Measurements from ENCODE around the gene FKBP6.
"Not testable (repeated sequence)": the region's sequence is repeated elsewhere in the genome, so short reads cannot be mapped to it uniquely, and the experiment has no call there.

The FKBP6 gene, protein sequence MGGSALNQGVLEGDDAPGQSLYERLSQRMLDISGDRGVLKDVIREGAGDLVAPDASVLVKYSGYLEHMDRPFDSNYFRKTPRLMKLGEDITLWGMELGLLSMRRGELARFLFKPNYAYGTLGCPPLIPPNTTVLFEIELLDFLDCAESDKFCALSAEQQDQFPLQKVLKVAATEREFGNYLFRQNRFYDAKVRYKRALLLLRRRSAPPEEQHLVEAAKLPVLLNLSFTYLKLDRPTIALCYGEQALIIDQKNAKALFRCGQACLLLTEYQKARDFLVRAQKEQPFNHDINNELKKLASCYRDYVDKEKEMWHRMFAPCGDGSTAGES

DNA sequence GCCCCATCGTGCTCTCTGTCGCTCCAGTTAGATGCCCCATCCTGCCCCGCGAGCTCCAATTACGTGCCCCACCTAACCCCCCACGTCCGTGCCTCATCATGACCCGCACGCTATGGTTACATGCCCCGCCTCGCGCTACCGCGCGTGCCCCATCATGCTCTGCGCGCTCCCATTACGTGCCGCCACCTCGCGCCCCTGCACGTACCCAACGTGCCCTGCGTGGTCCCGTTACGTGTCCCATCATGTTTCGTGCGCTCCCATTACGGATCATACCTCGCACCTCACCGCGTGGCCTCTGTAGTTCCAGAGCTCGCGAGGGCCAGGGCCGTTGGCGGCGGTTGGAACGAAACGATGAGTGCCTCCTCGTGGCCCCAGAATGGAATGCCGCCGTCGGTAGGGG, at the start of gene FKBP6, which contains the start of gene TRIM50:
Gene FKBP6, plus strand, starts transcription at position 240 of the 400 bp plus-strand sequence. CDS start 268 bp downstream, outside the sequence.
Gene TRIM50, minus strand, starts transcription at position 161 of the 400 bp plus-strand sequence. CDS start 3,295 bp downstream, outside the sequence.
- DNase-seq (ENCODE audit: low spot score) = not testable (repeated sequence)

DNA sequence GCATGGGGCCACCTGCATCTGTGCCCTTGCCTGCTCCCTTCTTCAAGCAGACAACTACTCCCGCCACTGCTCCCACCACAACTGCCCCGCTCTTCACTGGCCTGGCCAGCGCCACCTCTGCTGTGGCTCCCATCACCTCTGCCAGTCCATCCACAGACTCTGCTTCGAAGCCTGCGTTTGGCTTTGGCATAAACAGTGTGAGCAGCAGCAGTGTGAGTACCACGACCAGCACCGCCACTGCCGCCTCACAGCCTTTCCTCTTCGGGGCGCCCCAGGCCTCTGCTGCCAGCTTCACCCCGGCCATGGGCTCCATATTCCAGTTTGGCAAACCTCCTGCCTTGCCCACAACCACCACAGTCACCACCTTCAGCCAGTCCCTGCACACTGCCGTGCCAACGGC, 30.7 kb upstream of the FKBP6 start:
- DNase-seq (ENCODE audit: low spot score) = not testable (repeated sequence)

DNA sequence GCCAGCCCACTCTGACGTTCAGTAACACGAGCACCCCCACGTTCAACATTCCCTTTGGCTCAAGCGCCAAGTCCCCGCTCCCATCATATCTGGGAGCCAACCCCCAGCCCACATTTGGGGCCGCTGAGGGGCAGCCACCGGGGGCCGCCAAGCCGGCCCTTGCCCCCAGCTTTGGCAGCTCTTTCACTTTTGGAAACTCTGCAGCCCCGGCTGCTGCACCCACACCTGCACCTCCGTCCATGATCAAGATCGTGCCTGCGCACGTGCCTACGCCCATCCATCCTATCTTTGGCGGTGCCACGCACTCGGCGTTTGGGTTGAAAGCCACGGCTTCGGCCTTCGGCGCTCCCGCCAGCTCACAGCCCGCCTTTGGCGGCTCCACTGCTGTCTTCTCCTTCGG, 30.3 kb upstream of the FKBP6 start:
- DNase-seq (ENCODE audit: low spot score) = not testable (repeated sequence)

DNA sequence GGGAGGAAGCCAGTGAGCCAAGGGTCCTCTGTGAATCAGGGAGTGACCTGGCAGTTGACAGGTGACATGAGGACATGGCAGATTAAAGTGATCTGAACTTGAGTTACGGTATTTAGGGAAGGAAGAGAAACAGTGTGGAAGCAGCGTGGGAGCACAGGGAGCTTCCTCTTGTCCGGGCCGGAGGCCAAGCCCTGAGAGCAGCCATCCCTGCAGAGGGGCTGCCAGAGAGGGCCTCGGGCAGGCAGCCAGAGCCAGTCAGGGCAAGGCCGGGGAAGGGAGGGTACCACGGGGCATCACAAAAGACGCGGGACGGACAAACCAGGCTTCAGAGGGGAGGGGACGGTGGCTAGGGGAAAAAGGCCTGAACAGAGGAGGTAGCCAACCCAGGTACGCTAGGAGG, 28.1 kb upstream of the FKBP6 start:
- DNase-seq (ENCODE audit: low spot score) = not testable (repeated sequence)

DNA sequence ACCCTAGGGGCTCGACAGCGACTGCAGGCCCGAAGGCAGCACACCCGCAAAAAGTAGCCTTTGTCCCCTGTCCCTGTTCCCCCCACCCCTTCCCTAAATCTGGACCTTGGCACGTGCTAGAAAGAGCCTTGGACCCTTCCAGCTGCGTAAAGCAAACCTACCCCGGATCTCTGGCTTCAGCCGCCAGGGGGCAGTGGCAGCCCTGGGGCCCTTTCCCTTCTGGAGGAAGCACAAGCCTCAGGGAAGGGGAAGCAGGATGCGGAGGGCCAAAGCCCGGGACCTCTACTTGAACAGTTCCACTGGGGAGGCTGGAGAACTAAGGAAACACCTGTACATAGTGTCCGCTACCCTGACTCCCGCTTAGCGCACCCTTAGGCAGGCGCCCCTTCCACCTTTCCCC, 26.9 kb upstream of the FKBP6 start:
- DNase-seq (ENCODE audit: low spot score) = not testable (repeated sequence)

DNA sequence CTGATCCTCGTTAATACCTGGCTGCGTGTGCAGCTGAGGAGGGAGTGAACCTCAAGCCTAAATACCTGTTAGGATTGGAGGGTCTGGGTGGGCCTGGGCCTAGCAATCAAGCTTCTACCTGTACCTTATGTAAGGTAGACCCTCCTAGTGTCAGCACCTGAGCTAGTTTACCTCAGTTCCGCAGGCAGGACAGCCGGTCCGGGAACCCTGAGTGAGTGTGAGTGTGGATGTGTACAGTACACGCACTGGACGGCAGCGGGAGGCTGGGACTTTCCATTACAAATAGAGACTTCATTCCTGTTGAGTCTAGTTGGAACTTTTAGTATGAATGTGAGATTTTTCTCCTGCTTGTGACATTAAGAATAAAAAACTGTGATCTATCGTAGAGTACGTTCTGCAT, 25.1 kb upstream of the FKBP6 start:
- not testable (repeated sequence) for DNase-seq (ENCODE audit: low spot score)

DNA sequence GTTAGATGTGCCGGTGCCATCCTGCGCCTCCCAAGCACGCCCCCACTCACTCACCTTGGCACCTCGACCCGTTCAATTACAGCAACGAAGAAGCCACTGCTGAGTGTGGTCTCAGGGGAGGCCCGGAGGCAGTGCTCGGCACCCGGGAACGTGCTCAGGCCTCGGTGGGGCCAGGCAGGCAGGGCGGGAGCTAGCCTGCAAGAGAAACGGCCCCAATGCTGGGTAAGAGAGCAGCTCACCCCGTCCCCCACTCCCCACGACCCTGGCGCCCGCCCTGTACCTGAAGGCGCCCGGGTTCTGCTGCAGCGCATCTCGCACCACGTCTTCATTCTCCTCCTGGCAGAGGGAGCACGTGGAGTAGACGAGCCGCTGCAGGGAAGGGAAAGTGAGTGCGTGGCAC, 24.4 kb upstream of the FKBP6 start:
- no peak for DNase-seq (ENCODE audit: low spot score)

DNA sequence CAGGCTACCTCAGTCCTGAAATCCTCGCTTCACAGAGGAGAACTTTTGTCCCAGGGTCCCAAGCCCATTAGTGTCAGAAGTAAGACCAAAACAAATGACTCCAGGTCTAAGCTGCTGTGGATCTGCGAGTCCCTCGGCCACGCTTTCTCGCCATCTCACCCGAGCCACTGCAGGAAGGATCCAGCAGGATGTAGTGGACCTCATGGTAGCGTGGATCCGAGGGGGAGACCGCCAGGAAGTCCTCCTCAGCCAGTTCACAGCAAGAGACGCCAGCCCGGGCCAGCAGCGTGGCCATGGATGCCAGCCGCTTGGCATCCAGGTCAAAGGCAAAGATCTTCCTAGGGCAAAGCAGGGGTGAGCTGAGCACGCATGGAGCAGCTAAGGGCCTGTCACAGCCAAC, 23.9 kb upstream of the FKBP6 start:
- no peak for DNase-seq (ENCODE audit: low spot score)

DNA sequence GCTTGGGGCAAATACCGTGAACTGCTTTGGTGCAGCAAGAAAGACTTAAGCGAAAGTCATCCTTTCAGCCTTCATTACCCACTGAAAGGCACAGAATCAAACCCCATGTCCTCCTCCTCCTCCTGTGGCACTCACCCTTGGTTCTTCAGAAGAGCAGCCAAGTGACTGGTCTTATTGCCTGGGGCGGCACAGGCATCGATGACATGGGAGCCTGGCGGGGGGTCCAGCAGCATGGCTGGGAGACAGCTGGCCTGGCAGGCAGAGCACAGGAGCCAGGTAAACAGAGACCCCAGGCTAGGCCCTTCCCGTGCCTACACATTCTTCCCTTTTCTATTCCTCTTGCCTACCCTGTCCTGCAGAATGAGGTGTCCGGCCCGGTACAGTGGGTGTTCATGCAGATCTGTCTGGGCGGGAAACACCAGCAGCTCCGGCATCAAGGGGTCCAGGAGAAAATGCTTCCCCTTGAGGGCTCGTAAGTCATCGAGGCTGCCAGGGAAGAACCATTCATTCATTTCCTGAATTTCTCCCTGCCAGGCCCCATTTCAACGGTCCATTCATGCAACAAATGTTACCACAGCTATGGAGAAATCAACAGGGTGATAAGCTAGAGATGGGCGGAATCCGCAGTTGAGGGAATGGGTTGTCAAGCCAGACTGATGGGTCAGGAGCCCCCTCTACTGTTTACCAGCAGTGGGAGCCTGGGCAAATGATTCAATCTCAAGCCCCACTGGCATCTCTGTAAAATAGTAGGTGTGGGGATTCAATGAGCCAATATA, 23.2 kb upstream of the FKBP6 start:
- not testable (repeated sequence) for DNase-seq (ENCODE audit: low spot score)

DNA sequence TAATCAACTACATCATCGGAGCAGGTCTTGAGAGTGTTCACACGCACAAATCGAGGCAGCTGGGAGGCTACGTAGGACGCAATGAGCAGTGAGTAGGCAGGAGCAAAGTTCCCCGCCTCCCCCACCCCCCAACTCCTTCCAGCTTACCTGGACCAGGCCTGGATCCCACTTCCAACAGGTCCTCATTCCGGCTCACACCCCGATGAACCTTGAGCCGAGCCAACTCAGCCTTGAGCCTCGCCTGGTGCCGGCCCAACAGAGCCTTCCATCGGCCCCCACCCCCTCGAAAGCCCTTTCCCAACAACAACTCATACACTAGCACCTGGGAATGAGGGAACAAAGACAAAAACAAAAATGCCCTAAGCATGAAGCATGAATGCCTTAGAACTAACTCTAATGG, 20.5 kb upstream of the FKBP6 start:
- DNase-seq (ENCODE audit: low spot score) = no peak

DNA sequence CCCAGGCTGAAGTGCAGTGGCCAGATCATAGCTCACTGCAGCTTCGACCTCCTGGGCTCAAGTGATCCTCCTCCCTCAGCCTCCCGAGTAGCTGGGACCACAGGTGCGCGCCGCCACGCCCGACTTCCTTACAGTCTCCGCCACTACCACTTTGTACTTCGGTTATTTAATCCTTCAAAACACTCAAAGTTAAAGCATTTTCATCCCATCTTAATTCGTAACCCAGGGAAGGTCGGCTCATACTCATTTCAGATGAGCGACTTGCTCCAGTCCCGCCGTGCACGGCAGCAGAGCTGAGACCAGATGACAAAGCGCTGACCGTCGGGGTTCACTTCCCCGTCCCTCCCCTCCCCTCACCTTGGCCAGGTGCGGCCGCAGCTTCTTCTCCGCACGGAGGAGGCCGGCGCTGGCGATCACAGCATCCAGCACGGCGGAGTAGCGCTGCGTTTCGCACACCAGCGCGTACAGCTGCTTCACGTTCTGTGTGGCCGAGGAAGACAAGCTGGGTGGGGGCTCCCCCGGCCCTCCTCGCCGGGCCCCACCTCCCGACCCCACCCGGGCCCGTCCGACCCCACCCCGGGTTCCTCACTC, 19.8 kb upstream of the FKBP6 start:
- no peak for DNase-seq (ENCODE audit: low spot score)

DNA sequence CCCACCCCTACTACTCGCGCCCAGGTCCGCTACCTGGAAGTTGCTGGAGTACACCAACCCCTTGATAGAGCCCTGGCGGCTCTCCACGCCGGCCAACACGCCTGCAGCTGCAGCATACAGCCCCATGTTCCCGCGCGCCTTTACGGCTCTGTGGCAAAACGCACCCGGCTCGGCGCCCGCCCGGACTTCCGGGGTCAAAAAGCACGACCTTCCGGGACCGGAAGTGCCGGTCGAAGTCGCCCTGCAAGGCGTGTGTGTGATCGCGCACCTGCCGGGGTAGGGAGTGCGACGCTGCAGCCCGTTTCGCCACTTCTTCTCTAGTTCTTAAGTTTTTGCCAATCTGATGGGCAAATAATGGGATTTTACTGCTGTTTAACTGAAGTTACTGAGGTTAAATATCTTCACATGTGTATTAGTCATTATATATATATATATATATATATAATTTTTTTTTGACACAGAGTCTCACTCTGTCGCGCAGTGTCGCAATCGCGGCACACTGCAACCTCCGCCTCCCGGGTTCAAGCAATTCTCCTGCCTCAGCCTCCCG, 19.2 kb upstream of the FKBP6 start, which contains the start of gene NSUN5:
Gene NSUN5, minus strand, starts transcription at position 162 of the 550 bp plus-strand sequence. Its CDS starts 36 bp downstream, at position 126.
- DNase-seq (ENCODE audit: low spot score) = peak; percentile 68

DNA sequence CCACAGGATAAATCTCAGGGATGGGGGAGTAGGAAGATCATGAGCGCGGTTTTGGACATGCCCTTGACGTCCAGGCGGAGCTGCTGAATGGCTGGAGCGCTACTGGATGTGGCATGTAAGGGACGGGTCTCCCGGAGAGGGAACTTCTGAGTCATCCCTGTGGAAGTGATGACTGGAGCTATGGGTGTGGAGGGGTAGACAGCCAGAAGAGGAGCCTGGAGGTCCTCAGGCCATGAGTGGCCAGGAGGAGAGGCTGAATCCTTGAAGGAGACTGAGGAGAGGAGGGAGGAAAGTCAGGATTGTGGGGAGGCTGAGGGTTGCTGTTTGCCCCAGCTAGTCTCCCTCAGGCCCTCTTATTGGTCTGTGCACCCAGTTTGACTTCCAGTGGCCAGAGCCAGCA, 16.5 kb upstream of the FKBP6 start:
- not testable (repeated sequence) for DNase-seq (ENCODE audit: low spot score)

DNA sequence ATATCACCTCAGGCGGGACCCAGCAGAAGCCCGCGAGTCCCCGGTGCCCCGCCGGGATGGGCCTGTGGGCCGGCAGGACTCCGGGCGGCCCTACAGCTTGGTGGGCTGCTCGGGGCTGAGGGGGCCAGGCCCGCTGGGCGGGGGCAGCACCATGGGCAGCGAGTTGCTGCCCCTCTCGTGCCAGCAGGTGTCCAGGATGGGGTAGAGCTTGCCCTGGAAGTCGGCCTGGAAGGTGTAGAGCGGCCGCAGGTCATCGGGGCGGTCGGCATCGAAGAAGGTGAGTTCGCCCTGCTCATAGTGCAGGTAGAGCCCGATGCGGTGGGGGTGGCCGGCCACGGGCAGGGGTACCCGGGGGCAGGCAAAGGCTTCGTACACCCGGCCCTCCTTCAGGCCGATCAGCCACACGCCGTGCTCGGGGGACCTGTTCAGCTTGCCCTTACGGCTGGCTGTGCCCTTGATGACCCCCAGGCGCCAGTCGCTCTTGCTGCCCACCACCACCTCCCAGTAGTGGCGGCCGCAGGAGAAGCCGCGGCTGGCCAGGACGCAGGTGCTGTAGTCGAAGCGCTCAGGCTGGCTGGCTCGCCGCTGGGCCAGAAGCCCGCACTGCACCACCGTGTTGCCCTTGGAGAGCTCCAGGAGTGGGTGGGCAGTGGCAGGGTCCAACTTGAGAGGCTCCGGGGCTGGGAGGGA, 15.0 kb upstream of the FKBP6 start:
- no peak for DNase-seq (ENCODE audit: low spot score)

DNA sequence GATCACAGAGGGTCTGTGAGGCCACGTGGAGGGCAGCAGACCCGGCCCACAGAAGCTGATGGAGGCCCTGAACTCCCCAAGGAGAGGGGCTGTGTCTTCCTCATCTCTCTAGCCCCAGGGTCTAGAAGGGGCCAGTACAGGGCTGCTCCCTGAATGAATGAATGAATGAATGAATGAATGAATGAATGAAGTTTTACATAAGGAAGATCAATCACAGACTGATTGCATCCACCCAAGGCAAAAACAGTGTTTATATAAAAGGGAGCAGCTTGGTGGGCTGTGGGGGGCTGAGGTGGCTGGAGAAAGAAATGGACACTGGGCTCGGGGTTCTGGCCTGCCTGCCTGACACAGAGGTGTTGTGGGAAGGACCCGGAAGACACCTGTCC, 14.4 kb upstream of the FKBP6 start:
- DNase-seq (ENCODE audit: low spot score) = no peak

DNA sequence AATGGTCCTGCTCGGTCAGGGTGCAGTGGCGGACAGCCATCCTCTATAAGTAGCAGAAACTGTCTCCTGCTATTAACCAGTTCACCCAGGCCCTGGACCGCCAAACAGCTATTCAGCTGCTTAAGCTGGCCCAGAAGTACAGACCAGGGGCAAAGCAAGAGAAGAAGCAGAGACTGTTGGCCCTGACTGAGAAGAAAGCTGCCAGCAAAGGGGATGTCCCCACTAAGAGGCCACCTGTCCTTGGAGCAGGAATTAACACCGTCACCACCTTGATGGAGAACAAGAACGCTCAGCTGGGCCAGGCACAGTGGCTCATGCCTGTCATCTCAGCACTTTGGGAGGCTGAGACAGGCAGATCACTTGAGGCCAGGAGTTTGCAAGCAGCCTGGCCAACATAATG, 13.7 kb upstream of the FKBP6 start:
- no peak for DNase-seq (ENCODE audit: low spot score)

DNA sequence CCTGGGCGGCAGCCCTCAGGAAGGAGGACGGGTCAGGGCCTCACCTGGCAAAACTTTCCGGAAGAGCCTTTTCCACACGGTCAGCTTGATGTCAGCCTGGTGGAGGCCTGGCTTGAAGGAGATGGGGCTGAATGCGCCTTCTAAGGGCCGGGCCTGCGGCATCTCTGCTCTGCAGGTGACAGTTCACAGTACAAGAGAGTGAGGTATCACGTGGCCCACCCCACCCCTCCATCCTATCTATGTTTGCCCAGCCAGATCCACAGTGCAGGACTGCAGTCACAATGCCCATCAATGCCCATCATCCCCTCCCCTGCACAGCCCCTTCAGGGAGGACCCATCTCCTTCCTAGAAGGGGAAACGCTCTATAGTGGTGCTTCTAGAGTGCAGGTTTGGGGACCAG, 11.4 kb upstream of the FKBP6 start:
- no peak for DNase-seq (ENCODE audit: low spot score)

DNA sequence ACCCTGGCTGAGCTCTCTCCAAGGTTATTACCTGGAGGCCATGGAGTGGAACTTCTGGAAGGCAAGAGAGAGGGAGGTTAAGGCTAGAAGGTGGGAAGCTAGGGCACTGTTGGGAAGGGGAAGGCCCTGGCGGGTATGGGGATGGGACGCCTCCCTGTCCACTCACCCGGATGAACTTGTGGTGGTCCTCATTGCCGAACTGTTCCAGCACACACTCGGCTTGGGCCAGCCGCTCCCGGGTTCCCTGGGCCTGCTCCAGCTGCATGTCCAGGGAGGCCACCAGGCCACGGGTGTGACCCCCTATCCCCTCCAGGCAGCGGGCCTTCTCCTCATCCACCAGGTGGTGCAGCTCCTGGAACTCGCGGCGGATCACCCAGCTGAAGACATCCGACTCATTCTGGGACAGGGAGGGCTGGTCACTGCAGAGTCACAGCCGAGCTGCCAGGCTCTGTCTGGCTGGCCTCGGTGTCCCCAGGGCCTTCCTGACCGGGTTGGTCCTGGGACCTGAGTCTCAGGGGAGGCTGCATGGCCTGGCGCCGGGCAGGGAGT, 9.2 kb upstream of the FKBP6 start:
- not testable (repeated sequence) for DNase-seq (ENCODE audit: low spot score)

DNA sequence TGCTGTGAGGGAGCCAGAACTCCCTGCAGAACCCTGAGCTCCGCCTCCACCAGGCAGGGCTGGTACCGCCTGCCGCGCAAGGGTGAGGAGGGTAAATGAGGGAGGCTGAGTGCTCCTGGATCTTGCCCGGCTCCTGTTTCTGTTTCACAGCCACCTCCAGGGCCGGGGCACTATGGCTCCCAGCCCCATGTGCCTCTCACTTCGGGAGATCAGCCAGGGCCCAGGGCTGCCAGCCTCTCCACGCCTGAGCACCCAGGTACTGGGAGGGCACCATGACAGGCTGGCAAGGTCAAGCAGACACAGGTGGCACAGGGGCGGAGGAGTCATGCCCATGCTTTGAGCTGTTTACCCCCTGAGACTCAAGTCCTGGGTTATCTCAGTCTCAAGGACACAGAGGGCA, 8.4 kb upstream of the FKBP6 start:
- DNase-seq (ENCODE audit: low spot score) = not testable (repeated sequence)

DNA sequence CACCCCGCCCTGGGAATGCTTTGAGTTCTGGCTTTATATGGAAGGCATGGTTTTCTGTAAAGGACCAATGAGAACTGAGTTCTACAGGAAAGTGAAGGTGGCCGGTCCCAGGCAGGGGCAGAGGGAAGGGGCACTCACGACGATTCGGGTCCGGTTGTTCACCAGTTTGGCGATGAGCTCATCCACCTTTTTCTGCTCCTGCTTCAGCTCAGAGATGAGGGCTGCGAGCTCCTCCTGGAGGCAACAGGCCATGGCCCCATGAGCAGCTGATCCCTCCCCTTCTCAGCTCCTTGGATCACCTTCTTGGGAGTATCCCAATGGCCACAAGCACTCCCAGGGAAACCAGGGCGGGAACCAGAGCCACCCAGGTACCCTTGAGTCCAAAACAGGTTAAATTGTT, 8.0 kb upstream of the FKBP6 start:
- not testable (repeated sequence) for DNase-seq (ENCODE audit: low spot score)

DNA sequence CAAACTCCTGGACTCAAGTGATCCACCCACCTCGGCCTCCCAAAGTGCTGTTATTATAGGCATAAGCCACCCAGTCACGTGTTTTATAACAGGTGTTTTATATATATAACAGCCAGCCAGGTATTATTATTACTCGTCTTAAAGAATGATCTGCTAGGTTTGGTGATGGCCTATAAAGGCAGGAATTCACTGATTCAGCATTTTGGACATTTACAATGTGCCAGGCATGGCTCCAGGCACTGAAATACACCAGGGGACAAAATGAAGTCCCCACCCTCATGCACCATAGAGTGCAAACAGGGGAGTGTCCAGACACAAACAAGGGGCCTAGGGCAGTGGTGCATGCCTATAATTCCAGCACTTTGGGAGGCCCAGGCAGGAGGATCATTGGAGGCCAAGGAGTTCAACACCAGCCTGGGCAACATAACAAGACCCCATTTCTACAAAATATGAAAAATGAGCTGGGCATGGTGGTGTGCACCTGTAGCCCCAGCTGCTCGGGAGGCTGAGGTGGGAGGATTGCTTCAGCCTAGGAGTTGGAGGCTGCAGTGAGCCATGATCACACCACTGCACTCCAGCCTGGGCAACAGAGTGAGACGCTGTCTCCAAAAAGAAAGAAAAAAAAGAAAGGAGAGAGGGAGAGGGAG, 4.4 kb upstream of the FKBP6 start:
- not testable (repeated sequence) for DNase-seq (ENCODE audit: low spot score)

Data from kidney capillary endothelial cell (primary cell).